Neural cell (in vitro differentiated cells): ENCODE measurements around the gene SUSD3. TPM values are rescaled to one million over a fixed set of nuclear protein-coding genes. Genes with fewer than 3 reads are reported as not detected.

Experiments used
- H2AFZ ChIP-seq: fragments of 200-600, 300-800 bp; sonication (generic), shearing (Covaris generic); 2 replicates; pipeline ENCODE4 v1.6.0; 2014; ENCODE audit warnings: low read depth, mild to moderate bottlenecking, antibody characterized with exemption, low read length, moderate library complexity
- H3F3A ChIP-seq: fragments of 200-600 bp; shearing (Covaris generic); 2 replicates; pipeline ENCODE4 v1.6.1; 2016; ENCODE audit warnings: mild to moderate bottlenecking, moderate library complexity, mixed read lengths, antibody characterized with exemption, low read length; ENCODE audit not compliant: insufficient read depth, poor library complexity, severe bottlenecking
- H3K27ac ChIP-seq: fragments of 200-600, 300-800 bp; sonication (generic), shearing (Covaris generic); 2 replicates; pipeline ENCODE4 v1.5.1; 2014; ENCODE audit warnings: mild to moderate bottlenecking, low read length, moderate library complexity
- H3K27me3 ChIP-seq: fragments of 300-800, 200-600 bp; sonication (generic), shearing (Covaris generic); 2 replicates; pipeline ENCODE4 v1.6.0; 2014; ENCODE audit warnings: mild to moderate bottlenecking, low read depth, low read length, moderate library complexity; ENCODE audit not compliant: insufficient read depth
- H3K36me3 ChIP-seq: fragments of 300-800, 200-600 bp; sonication (generic), shearing (Covaris generic); 2 replicates; pipeline ENCODE4 v1.5.1; 2014; ENCODE audit warnings: mild to moderate bottlenecking, antibody characterized with exemption, low read length, moderate library complexity; ENCODE audit not compliant: insufficient read depth
- H3K4me2 ChIP-seq: fragments of 300-800, 200-600 bp; sonication (generic), shearing (Covaris generic); 2 replicates; pipeline ENCODE4 v1.6.0; 2014; ENCODE audit warnings: mild to moderate bottlenecking, low read length
- H3K4me3 ChIP-seq: fragments of 300-800, 200-600 bp; sonication (generic), shearing (Covaris generic); 2 replicates; pipeline ENCODE4 v1.5.1; 2014; ENCODE audit warnings: mild to moderate bottlenecking, low read length, moderate library complexity
- H3K79me2 ChIP-seq: fragments of 200-600 bp; shearing (Covaris generic); replicated peaks from 2 replicates; pipeline ENCODE4 v1.6.0; 2014; ENCODE audit warnings: mild to moderate bottlenecking, low read length, moderate library complexity; ENCODE audit not compliant: insufficient read depth
- H3K9ac ChIP-seq: fragments of 300-800, 200-600 bp; sonication (generic), shearing (Covaris generic); 2 replicates; pipeline ENCODE4 v1.6.1; 2016; ENCODE audit warnings: mild to moderate bottlenecking, low read length, mixed read lengths
- H3K9me2 ChIP-seq: fragments of 200-600 bp; shearing (Covaris generic); 2 replicates; pipeline ENCODE4 v1.6.1; 2016; ENCODE audit warnings: mild to moderate bottlenecking, low read length, mixed read lengths; ENCODE audit not compliant: insufficient read depth
- H3K9me3 ChIP-seq: fragments of 200-600, 300-800 bp; sonication (generic), shearing (Covaris generic); 2 replicates; pipeline ENCODE4 v1.6.1; 2016; ENCODE audit warnings: mild to moderate bottlenecking, mixed run types, low read length, moderate library complexity, mixed read lengths
- H4K20me1 ChIP-seq: fragments of 200-600 bp; shearing (Covaris generic); 2 replicates; pipeline ENCODE4 v1.6.1; 2016; ENCODE audit warnings: mild to moderate bottlenecking, mixed run types; ENCODE audit not compliant: insufficient read depth
- EP300 ChIP-seq: fragments of 450-650 bp; conservative IDR thresholded peaks from 2 replicates; pipeline ENCODE4 v1.6.1; 2014; ENCODE audit warnings: antibody characterized with exemption, mild to moderate bottlenecking, moderate library complexity; ENCODE audit not compliant: poor library complexity, severe bottlenecking
- EZH2 ChIP-seq: fragments of 200-600, 300-800 bp; shearing (Covaris generic), sonication (generic); IDR thresholded peaks from 2 replicates; pipeline ENCODE4 v1.6.1; 2014; ENCODE audit warnings: antibody characterized with exemption, low read length, borderline replicate concordance, mild to moderate bottlenecking; ENCODE audit not compliant: insufficient read depth, poor library complexity, severe bottlenecking
- MXI1 ChIP-seq: fragments of 450-650 bp; conservative IDR thresholded peaks from 2 replicates; pipeline ENCODE4 v1.6.1; 2014; ENCODE audit warnings: antibody characterized with exemption, mild to moderate bottlenecking; ENCODE audit not compliant: poor library complexity, severe bottlenecking
- POLR2AphosphoS5 ChIP-seq: IDR thresholded peaks from 2 replicates; pipeline ENCODE4 v1.6.1; 2012
- RAD21 ChIP-seq: fragments of 450-650 bp; conservative IDR thresholded peaks from 2 replicates; pipeline ENCODE4 v1.6.1; 2014; ENCODE audit warnings: antibody characterized with exemption, mild to moderate bottlenecking, moderate library complexity
- REST ChIP-seq: IDR thresholded peaks from 2 replicates; pipeline ENCODE4 v1.6.1; 2012; ENCODE audit warnings: borderline replicate concordance
- SMC3 ChIP-seq: fragments of 450-650 bp; conservative IDR thresholded peaks from 2 replicates; pipeline ENCODE4 v1.6.1; 2014; ENCODE audit warnings: antibody characterized with exemption, mild to moderate bottlenecking, moderate library complexity; ENCODE audit not compliant: poor library complexity
- TAF1 ChIP-seq: IDR thresholded peaks from 2 replicates; pipeline ENCODE4 v1.6.1; 2012; ENCODE audit warnings: low read depth
- polyA plus RNA-seq: library from polyadenylated mRNA; depleted of rRNA; stranded (reverse); fragments of >200 nt; gene quantifications from 2 replicates; pipeline ENCODE4 v1.2.3, GENCODE V29; 2014
- TF ChIP-seq, protein P1 (sequence below): fragments of 450-650 bp; IDR thresholded peaks from 2 replicates; pipeline ENCODE4 v1.5.1; 2014; ENCODE audit warnings: antibody characterized with exemption, mild to moderate bottlenecking, moderate library complexity; ENCODE audit not compliant: poor library complexity, severe bottlenecking

SUSD3 gene
- polyA plus RNA-seq, 1 donor from 2014 or later, result not detected

DNA sequence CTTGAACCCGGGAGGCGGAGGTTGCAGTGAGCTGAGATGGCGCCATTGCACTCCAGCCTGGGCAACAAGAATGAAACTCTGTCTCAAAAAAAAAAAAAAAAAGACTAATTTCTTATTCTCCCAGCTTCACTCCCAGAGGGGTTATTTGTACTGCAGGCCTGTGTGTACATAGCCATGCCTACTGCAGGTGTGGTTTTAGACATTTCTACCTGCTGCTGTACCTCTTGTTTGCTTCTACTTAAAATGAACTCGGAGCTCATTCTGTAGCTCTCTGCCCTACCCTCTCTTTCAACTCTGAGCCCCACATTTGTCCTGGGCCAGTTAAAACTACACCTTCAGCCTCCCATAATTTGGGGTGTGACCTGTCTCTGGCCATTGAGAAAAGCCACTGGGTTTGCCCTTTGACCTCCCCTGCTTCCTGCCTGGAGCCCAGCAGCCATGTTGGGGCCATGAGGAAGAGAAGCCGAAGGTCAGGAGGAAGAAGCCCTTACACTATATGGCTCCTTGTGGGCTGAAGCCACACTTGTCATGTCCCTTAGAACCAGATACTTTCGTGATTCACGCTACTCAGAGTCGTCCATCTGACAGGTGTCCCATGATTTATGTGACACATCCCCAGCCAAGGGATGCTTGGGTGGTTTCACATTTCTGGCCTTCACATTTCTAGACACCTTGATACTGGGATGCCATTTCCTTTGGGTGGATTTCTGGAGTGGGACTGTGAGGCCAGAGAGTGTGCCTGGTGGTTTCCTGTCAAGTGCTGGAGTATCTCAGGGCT lies 28.1 kb downstream of the SUSD3 start:
- no peak overlapping the region for H3K4me3 ChIP-seq
- no peaks in the 10 kb centered on the region for H3F3A ChIP-seq

GRCh38 chr9:93087971-93088655 lies 29.6 kb downstream of the SUSD3 start:
- Histone ChIP-seq H3K27ac (no peak overlapping the region), H3K79me2 (no peaks in the 10 kb centered on the region), H3F3A (no peaks in the 10 kb centered on the region), H3K4me2 (no peak overlapping the region), H3K9me3 (no peaks in the 10 kb centered on the region), H3K9me2 (no peaks in the 10 kb centered on the region), H3K27me3 (no peaks in the 10 kb centered on the region), H3K4me3 (no peak overlapping the region), H2AFZ (no peak overlapping the region), H3K9ac (no peak overlapping the region), H3K36me3 (no peaks in the 10 kb centered on the region), H4K20me1 (no peaks in the 10 kb centered on the region)
- TF ChIP-seq EZH2 (no peak), EP300 (no peak), RAD21 (no peak), TAF1 (no peak), REST (no peak), MXI1 (no peak)

More for the DNA sequence above, 28.1 kb downstream of the SUSD3 start:
- no peak for TF ChIP-seq POLR2AphosphoS5
- no peak for TF ChIP-seq SMC3
- no peak for TF ChIP-seq EZH2
- TF ChIP-seq TAF1, result no peak
- no peak for TF ChIP-seq EP300
- TF ChIP-seq, protein P1, sequence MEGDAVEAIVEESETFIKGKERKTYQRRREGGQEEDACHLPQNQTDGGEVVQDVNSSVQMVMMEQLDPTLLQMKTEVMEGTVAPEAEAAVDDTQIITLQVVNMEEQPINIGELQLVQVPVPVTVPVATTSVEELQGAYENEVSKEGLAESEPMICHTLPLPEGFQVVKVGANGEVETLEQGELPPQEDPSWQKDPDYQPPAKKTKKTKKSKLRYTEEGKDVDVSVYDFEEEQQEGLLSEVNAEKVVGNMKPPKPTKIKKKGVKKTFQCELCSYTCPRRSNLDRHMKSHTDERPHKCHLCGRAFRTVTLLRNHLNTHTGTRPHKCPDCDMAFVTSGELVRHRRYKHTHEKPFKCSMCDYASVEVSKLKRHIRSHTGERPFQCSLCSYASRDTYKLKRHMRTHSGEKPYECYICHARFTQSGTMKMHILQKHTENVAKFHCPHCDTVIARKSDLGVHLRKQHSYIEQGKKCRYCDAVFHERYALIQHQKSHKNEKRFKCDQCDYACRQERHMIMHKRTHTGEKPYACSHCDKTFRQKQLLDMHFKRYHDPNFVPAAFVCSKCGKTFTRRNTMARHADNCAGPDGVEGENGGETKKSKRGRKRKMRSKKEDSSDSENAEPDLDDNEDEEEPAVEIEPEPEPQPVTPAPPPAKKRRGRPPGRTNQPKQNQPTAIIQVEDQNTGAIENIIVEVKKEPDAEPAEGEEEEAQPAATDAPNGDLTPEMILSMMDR, result no peak
- TF ChIP-seq MXI1, result no peak
- no peak for TF ChIP-seq RAD21
- TF ChIP-seq REST, result no peak
- no peak overlapping the region for H3K4me2 ChIP-seq
- no peaks in the 10 kb centered on the region for H3K9me2 ChIP-seq
- no peak overlapping the region for H2AFZ ChIP-seq
- H3K79me2 ChIP-seq, result no peaks in the 10 kb centered on the region
- no peaks in the 10 kb centered on the region for H3K36me3 ChIP-seq
- H3K27ac ChIP-seq, result no peak overlapping the region
- H3K27me3 ChIP-seq, result no peaks in the 10 kb centered on the region
- H3K9ac ChIP-seq, result no peak overlapping the region
- no peaks in the 10 kb centered on the region for H4K20me1 ChIP-seq
- H3K9me3 ChIP-seq, result no peaks in the 10 kb centered on the region
